Left lung (tissue), 10 donors: ENCODE data around the gene PLK4. TPM values are rescaled to one million over a fixed set of nuclear protein-coding genes. Genes with fewer than 3 reads are reported as not detected.

Source experiments
- ATAC-seq: fragments of 200-7000 bp; cut with Tn5 transposase; one replicate; pipeline ENCODE4 v1.9.1; 2020; ENCODE audit warnings: moderate library complexity
- DNase-seq, 4 donors: peaks; one replicate each; pipeline ENCODE4 v3.0.0-alpha.2; 2013 to 2020
- H3K27ac ChIP-seq, 2 donors: fragments of 200-600 bp; sonication (generic) in 1 of 2; one replicate each; pipeline versions ENCODE4 v1.5.0 to v1.8.0; 2020 to 2021
- H3K27me3 ChIP-seq, 2 donors: fragments of 200-600 bp; sonication (generic) in 1 of 2; one replicate each; pipeline versions ENCODE4 v1.5.0 to v1.8.0; 2020 to 2021
- H3K36me3 ChIP-seq, 2 donors: fragments of 200-600 bp; sonication (generic) in 1 of 2; one replicate each; pipeline versions ENCODE4 v1.5.0 to v1.8.0; 2020 to 2021
- H3K4me1 ChIP-seq, 2 donors: fragments of 200-600 bp; one replicate each; pipeline ENCODE4 v1.8.0; 2021
- H3K4me3 ChIP-seq, 2 donors: fragments of 200-600 bp; sonication (generic) in 1 of 2; one replicate each; pipeline versions ENCODE4 v1.5.0 to v1.8.0; 2020 to 2021; ENCODE audit warnings: mild to moderate bottlenecking in 1 of 2
- H3K9me3 ChIP-seq, 2 donors: fragments of 200-600 bp; sonication (generic) in 1 of 2; one replicate each; pipeline versions ENCODE4 v1.5.0 to v1.8.0; 2020 to 2021
- CTCF ChIP-seq, 2 donors: fragments of 200-600 bp; sonication (generic) in 1 of 2; IDR thresholded peaks; one replicate each; pipeline versions ENCODE4 v1.5.0 to v1.8.0; 2021; ENCODE audit warnings: antibody characterized with exemption in 2 of 2
- intact Hi-C, 2 donors: fragments of 100-400 bp; cut with DNase I; formaldehyde crosslinking; loops; one replicate each; pipeline versions ENCODE4 v1.11.2 to v1.14.2; 2022
- polyA plus RNA-seq, 6 donors: library from polyadenylated mRNA; unstranded; fragments of 120-200 nt; gene quantifications; one replicate each; pipeline ENCODE4 v1.2.1, GENCODE V29; 2013; ENCODE audit not compliant: insufficient read length in 6 of 6
- total RNA-seq, 2 donors: library from RNA; stranded (reverse); fragmentation: NEBNext Ultra II Directional; extraction: Animal tissue kit (Norgen Biotek cat#: 25700); gene quantifications; one replicate each; pipeline ENCODE4 v1.2.1, GENCODE V29; 2021
- donor health status: DM: no; HTN: yes; CAD: no.
- donor health status: DM: no; HTN: no; CAD: no.

The PLK4 gene
- total and polyA plus RNA-seq, 8 donors = 4.7 to 35.3 (median 22.9) TPM

- no peak overlapping the region for H3K4me3 ChIP-seq
- H3K27ac ChIP-seq = no peak overlapping the region
- no peaks in the 10 kb centered on the region for H3K36me3 ChIP-seq
- intact Hi-C loops = no loop called here
- H3K9me3 ChIP-seq = no peaks in the 10 kb centered on the region
- ATAC-seq (no peak), DNase-seq (no peak)
- TF ChIP-seq CTCF (IDR thresholded peaks at IDR 0.05) = no peak
- peaks cover 3 to 13% of the 10 kb centered on the region in 2 donors for H3K4me1 ChIP-seq
- no peaks in the 10 kb centered on the region for H3K27me3 ChIP-seq
These were observed 4.9 kb upstream of the PLK4 start for GRCh38 chr4:127875791-127876190.

- intact Hi-C loops = no loop called here
- ATAC-seq = peak; percentile 81
- H3K27ac ChIP-seq = peak overlapping the region in 1 of 2 donors; percentile 91
These were observed 821 bp downstream of the PLK4 start for GRCh38 chr4:127881563-127881864.

GRCh38 chr4:127888559-127888958 is 7.9 kb downstream of the PLK4 start:
- intact Hi-C loops = no loop called here
- Histone ChIP-seq H3K36me3 (peaks cover 0 to 8% of the 10 kb centered on the region in 2 donors), H3K27ac (no peak overlapping the region), H3K27me3 (no peaks in the 10 kb centered on the region), H3K4me3 (no peak overlapping the region), H3K4me1 (no peaks in the 10 kb centered on the region), H3K9me3 (no peaks in the 10 kb centered on the region)
- no peak for TF ChIP-seq CTCF (IDR thresholded peaks at IDR 0.05)
- DNase-seq (no peak), ATAC-seq (no peak)

More at GRCh38 chr4:127881563-127881864, 821 bp downstream of the PLK4 start:
- no peak for TF ChIP-seq CTCF (IDR thresholded peaks at IDR 0.05)
- Histone ChIP-seq H3K4me1 (peaks cover 0 to 15% of the 10 kb centered on the region in 2 donors), H3K27me3 (no peaks in the 10 kb centered on the region), H3K4me3 (peak overlapping the region; percentile 83 to 84), H3K36me3 (peaks cover 0 to 8% of the 10 kb centered on the region in 2 donors), H3K9me3 (no peaks in the 10 kb centered on the region)
- no peak for DNase-seq

GRCh38 chr4:127889903-127890302 is 9.2 kb downstream of the PLK4 start:
- no peaks in the 10 kb centered on the region for H3K9me3 ChIP-seq
- H3K27me3 ChIP-seq = no peaks in the 10 kb centered on the region
- no peak overlapping the region for H3K27ac ChIP-seq
- TF ChIP-seq CTCF (IDR thresholded peaks at IDR 0.05) = no peak
- no peak overlapping the region for H3K4me3 ChIP-seq
- intact Hi-C loops = no loop called here
- peaks cover 0 to 14% of the 10 kb centered on the region in 2 donors for H3K36me3 ChIP-seq
- no peaks in the 10 kb centered on the region for H3K4me1 ChIP-seq
- DNase-seq (no peak), ATAC-seq (no peak)

GRCh38 chr4:127896069-127896468 is 15.4 kb downstream of the PLK4 start:
- intact Hi-C loops = no loop called here
- Histone ChIP-seq H3K4me3 (no peak overlapping the region), H3K27me3 (no peaks in the 10 kb centered on the region), H3K27ac (no peak overlapping the region), H3K36me3 (peaks cover 0 to 12% of the 10 kb centered on the region in 2 donors), H3K4me1 (no peaks in the 10 kb centered on the region), H3K9me3 (peaks cover 0 to 4% of the 10 kb centered on the region in 2 donors)
- no peak for DNase-seq
- no peak for TF ChIP-seq CTCF (IDR thresholded peaks at IDR 0.05)
- ATAC-seq = peak; percentile 73
